Spleen (tissue), 11 donors: ENCODE measurements around the gene DGKH. TPM values are rescaled to one million over a fixed set of nuclear protein-coding genes. Genes with fewer than 3 reads are reported as not detected.
"Not testable (repeated sequence)": the region's sequence is repeated elsewhere in the genome, so short reads cannot be mapped to it uniquely, and the experiment has no call there.

Experiments
- DNase-seq: peaks from one replicate; pipeline ENCODE4 v3.0.0-alpha.2; 2020
- H3K27ac ChIP-seq, 8 donors: fragments of 200-600 bp; sonication (generic) in 7 of 8; 1 replicate in 4 of 8; 2 replicates in 4 of 8; pipeline versions ENCODE4 v1.5.0 to v1.8.0; 2016 to 2021; ENCODE audit warnings: inconsistent platforms in 4 of 8, mild to moderate bottlenecking in 4 of 8, moderate library complexity in 1 of 8
- H3K27me3 ChIP-seq, 7 donors: fragments of 200-600 bp; sonication (generic) in 6 of 7; replicated peaks in 1 of 7; 1 replicate in 4 of 7; 2 replicates in 3 of 7; pipeline versions ENCODE4 v1.5.0 to v1.8.0; 2016 to 2021; ENCODE audit warnings: inconsistent platforms in 3 of 7, mild to moderate bottlenecking in 1 of 7
- H3K36me3 ChIP-seq, 6 donors: fragments of 200-600 bp; sonication (generic) in 5 of 6; 1 replicate in 4 of 6; 2 replicates in 2 of 6; pipeline versions ENCODE4 v1.5.0 to v1.8.0; 2016 to 2021; ENCODE audit warnings: inconsistent platforms in 2 of 6
- H3K4me1 ChIP-seq, 6 donors: fragments of 200-600 bp; sonication (generic) in 5 of 6; 1 replicate in 3 of 6; 2 replicates in 3 of 6; pipeline versions ENCODE4 v1.5.0 to v1.8.0; 2016 to 2021; ENCODE audit warnings: inconsistent platforms in 3 of 6
- H3K4me3 ChIP-seq, 8 donors: fragments of 200-600 bp; sonication (generic) in 7 of 8; 1 replicate in 4 of 8; 2 replicates in 4 of 8; pipeline versions ENCODE4 v1.5.0 to v1.8.0; 2016 to 2021; ENCODE audit warnings: inconsistent platforms in 4 of 8, mild to moderate bottlenecking in 4 of 8, moderate library complexity in 2 of 8
- H3K9me3 ChIP-seq, 8 donors: fragments of 200-600 bp; sonication (generic) in 7 of 8; 1 replicate in 4 of 8; 2 replicates in 4 of 8; pipeline versions ENCODE4 v1.5.0 to v1.8.0; 2016 to 2021; ENCODE audit warnings: inconsistent platforms in 4 of 8
- POLR2A ChIP-seq, 3 donors: fragments of 450-650 bp; IDR thresholded peaks; one replicate each; pipeline ENCODE4 v1.5.1; 2017; ENCODE audit warnings: antibody characterized with exemption in 3 of 3, mild to moderate bottlenecking in 1 of 3
- POLR2AphosphoS5 ChIP-seq, 3 donors: sonication (generic); formaldehyde crosslinking; IDR thresholded peaks; one replicate each; pipeline ENCODE4 v1.5.1; 2017; ENCODE audit warnings: antibody characterized with exemption in 3 of 3
- WGBS, 5 donors: extraction: QIAGEN DNeasy Blood & Tissue Kit in 3 of 5; methylation state at CpG; one replicate each; pipeline versions ENCODE4 v1.1.5 to v1.1.7; 2013 to 2018; 5-methylcytosine and 5-hydroxymethylcytosine counted together
- intact Hi-C: fragments of 100-400 bp; cut with DNase I; formaldehyde crosslinking; loops from one replicate; pipeline ENCODE4 v1.15.0; 2023; ENCODE audit warnings: low total_unique reads
- polyA plus RNA-seq, 3 donors: library from polyadenylated mRNA; stranded (reverse); fragments of 200-250 nt; gene quantifications; one replicate each; pipeline ENCODE4 v1.2.1, GENCODE V29; 2013
- total RNA-seq, 7 donors: library from RNA; depleted of rRNA in 3 of 7; stranded (reverse); fragments of >200 nt in 3 of 7; fragmentation: NEBNext Ultra II Directional in 4 of 7; extraction: Animal tissue kit (Norgen Biotek cat#: 25700) in 4 of 7; gene quantifications; one replicate each; pipeline versions ENCODE4 v1.1.0 to v1.2.1, GENCODE V29; 2016 to 2021
- TF ChIP-seq, protein P1 (sequence below), 11 experiments: fragments of 200-600 bp in 7 of 11; fragments of 450-650 bp in 4 of 11; sonication (generic) in 4 of 11; IDR thresholded peaks in 8 of 11; conservative IDR thresholded peaks in 3 of 11; 1 replicate in 7 of 11; 2 replicates in 4 of 11; pipeline versions ENCODE4 v1.4.0 to v1.8.0; 2016 to 2021; ENCODE audit warnings: antibody characterized with exemption in 11 of 11, inconsistent platforms in 4 of 11, mild to moderate bottlenecking in 1 of 11
- donor health status: healthy with polysubstance abuse.
- donor health status: DM: no; HTN: no; CAD: no; lungs with moderate emphysema.
- donor health status: DM: no; HTN: no; CAD: no.
- donor health status: Bipolar disorder and iron deficiency.
- donor health status: healthy.
- donor health status: DM: no; HTN: no; CAD: no.
- donor health status: DM: yes; HTN: yes; CAD: no.

Gene DGKH
- total and polyA plus RNA-seq, 10 donors, result 0.52 to 15.3 (median 10.8) TPM

DNA sequence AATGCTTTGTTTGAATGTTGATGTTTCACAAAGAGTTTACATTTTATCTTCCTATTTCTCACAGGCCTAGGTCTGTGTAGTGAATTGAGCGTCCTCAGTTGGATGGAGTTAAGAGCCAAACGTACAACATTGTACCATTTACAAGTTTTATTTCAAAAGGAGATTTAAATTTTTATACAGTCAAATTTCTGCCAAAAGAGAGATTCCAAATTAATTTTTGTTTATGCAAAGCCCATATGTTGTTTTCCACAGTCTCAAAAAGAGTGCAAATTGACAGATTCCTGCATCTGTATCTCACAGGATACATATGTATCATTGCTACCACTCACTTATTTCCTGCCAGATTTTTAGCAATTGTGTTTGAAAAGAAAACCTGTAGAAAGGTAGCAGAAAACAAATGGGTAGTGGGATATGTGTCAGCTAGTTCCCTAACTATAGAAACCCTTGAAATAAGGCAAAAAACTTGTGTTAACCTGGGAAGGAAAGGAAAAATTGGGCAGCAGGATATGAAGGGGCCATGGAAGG lies 46.1 kb downstream of the DGKH start:
- Histone ChIP-seq H3K4me1 (no peaks in the 10 kb centered on the region), H3K9me3 (peaks cover 0 to 5% (median 0%) of the 10 kb centered on the region in 8 donors), H3K27ac (no peak overlapping the region), H3K36me3 (no peaks in the 10 kb centered on the region), H3K4me3 (no peak overlapping the region), H3K27me3 (no peaks in the 10 kb centered on the region)
- TF ChIP-seq, protein P1, sequence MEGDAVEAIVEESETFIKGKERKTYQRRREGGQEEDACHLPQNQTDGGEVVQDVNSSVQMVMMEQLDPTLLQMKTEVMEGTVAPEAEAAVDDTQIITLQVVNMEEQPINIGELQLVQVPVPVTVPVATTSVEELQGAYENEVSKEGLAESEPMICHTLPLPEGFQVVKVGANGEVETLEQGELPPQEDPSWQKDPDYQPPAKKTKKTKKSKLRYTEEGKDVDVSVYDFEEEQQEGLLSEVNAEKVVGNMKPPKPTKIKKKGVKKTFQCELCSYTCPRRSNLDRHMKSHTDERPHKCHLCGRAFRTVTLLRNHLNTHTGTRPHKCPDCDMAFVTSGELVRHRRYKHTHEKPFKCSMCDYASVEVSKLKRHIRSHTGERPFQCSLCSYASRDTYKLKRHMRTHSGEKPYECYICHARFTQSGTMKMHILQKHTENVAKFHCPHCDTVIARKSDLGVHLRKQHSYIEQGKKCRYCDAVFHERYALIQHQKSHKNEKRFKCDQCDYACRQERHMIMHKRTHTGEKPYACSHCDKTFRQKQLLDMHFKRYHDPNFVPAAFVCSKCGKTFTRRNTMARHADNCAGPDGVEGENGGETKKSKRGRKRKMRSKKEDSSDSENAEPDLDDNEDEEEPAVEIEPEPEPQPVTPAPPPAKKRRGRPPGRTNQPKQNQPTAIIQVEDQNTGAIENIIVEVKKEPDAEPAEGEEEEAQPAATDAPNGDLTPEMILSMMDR (IDR thresholded peaks at IDR 0.05 in 8 of 11, conservative IDR thresholded peaks at IDR 0.05 in 3 of 11), result no peak
- TF ChIP-seq POLR2AphosphoS5 (IDR thresholded peaks at IDR 0.05), result no peak
- no peak for TF ChIP-seq POLR2A (IDR thresholded peaks at IDR 0.05)
- WGBS, 5 donors, result 87 to 92% (median 90%) methylated on average over 2 of the region's 2 CpGs
- intact Hi-C loops, result no loop called here
- DNase-seq, result no peak

DNA sequence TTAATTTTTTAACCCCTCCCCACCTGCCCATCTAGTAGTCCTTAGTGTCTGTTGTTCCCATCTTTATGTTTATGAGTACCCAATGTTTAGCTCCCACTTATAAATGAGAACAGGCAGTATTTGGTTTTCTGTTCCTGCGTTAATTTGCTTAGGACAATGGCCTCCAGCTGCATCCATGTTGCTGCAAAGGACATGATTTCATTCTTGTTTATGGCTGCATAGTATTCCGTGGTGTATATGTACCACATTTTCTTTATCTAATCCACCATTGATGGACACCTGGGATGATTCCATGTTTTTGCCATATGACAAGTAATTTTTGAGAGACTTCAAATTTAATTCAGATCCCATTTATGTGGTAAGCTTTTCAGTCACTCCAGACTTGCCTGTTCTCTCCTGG lies 47.8 kb downstream of the DGKH start:
- H3K4me1 ChIP-seq, H3K36me3 ChIP-seq, H3K27me3 ChIP-seq, H3K4me3 ChIP-seq, H3K27ac ChIP-seq, H3K9me3 ChIP-seq, DNase-seq, intact Hi-C loops: not testable (repeated sequence)
- WGBS, 5 donors, result 96 to 100% (median 98%) methylated on average over 2 of the region's 2 CpGs

DNA sequence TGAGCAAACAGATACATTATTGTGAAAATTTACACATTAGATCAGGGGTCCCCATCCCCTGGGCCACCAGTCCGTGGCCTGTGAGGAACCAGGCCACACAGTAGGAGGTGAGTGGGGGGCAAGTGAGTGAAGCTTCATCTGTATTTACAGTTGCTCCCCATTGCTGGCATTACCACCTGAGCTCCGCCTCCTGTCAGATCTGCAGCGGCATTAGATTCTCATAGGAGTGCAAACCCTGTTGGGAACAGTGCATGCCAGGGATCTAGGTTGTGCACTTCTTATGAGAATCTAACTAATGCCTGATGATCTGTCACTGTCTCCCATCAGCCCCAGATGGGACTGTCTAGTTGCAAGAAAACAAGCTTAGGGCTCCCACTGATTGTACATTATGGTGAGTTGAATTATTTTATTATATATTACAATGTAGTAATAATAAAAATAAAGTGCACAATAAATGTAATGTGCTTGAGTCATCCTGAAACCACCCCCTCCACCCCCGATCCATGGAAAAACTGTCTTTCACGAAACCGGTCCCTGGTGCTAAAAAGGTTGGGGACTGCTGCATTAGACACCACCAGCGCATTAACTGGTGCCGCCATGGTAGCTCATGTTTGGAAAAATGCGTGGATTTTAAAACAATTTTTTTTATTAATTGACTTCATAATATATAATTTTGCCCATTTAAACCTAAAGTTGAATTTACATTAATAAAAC lies 51.7 kb downstream of the DGKH start:
- TF ChIP-seq, protein P1 (IDR thresholded peaks at IDR 0.05 in 8 of 11, conservative IDR thresholded peaks at IDR 0.05 in 3 of 11), result no peak
- TF ChIP-seq POLR2A (IDR thresholded peaks at IDR 0.05) (no peak), POLR2AphosphoS5 (IDR thresholded peaks at IDR 0.05) (no peak)
- Histone ChIP-seq H3K4me1 (peaks cover 0 to 8% (median 0%) of the 10 kb centered on the region in 6 donors), H3K4me3 (no peak overlapping the region), H3K36me3 (no peaks in the 10 kb centered on the region), H3K27ac (no peak overlapping the region), H3K27me3 (no peaks in the 10 kb centered on the region), H3K9me3 (peaks cover 0 to 13% (median 7%) of the 10 kb centered on the region in 8 donors)
- WGBS, 5 donors, result 93 to 97% (median 95%) methylated on average over 9 of the region's 9 CpGs
- no peak for DNase-seq
- intact Hi-C loops, result no loop called here

DNA sequence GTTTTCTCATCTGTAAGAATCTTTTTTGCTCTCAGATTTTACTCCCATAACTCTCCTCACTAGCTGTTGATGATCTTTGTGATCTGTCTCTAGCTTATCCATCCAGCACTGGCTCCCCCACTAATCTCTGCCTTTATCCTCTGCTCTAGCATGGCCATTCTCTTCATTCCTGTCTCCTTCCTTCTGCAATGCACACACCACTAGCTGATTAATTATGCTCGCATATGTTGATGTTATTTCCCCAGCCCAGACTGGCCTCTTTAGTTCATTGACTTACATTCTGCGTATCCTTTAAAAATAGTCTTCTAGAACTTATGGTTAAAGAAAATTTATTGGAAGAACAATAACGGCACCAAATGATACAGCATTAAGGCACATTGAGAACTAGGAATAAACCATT lies 52.5 kb downstream of the DGKH start:
- Histone ChIP-seq H3K4me1 (peaks cover 0 to 8% (median 0%) of the 10 kb centered on the region in 6 donors), H3K27ac (no peak overlapping the region), H3K27me3 (no peaks in the 10 kb centered on the region), H3K4me3 (no peak overlapping the region), H3K36me3 (no peaks in the 10 kb centered on the region), H3K9me3 (peaks cover 0 to 13% (median 7%) of the 10 kb centered on the region in 8 donors)
- WGBS, 5 donors, result 95 to 98% (median 96%) methylated on average over 3 of the region's 3 CpGs
- no peak for TF ChIP-seq POLR2A (IDR thresholded peaks at IDR 0.05)
- TF ChIP-seq, protein P1 (IDR thresholded peaks at IDR 0.05 in 8 of 11, conservative IDR thresholded peaks at IDR 0.05 in 3 of 11), result no peak
- no peak for TF ChIP-seq POLR2AphosphoS5 (IDR thresholded peaks at IDR 0.05)
- intact Hi-C loops, result no loop called here
- no peak for DNase-seq
